IMR-90 (cell line): ENCODE data around the gene HOXB9. TPM values are rescaled to one million over a fixed set of nuclear protein-coding genes. Genes with fewer than 3 reads are reported as not detected.

ENCODE experiments used
- ATAC-seq: fragments of 200-7000 bp; cut with Tn5 transposase; 2 replicates; pipeline ENCODE4 v1.9.1; 2020; ENCODE audit warnings: low read depth, mild to moderate bottlenecking, moderate library complexity
- BruUV-seq: library from RNA; stranded (reverse); fragments of 400-500 nt; replicated peaks from 2 replicates; lab custom pipeline; 2021; lab: Mats Ljungman, UMichigan
- CTCF ChIA-PET: fragments of 300-600 bp; formaldehyde crosslinking; extraction: SDS; loops from one replicate; lab custom pipeline; 2021; ENCODE audit warnings: antibody characterized with exemption; lab: Yijun Ruan, JAX
- POLR2A ChIA-PET: fragments of 300-600 bp; sonication (Branson Sonifier 250); formaldehyde crosslinking; loops from one replicate; lab custom pipeline; 2022; ENCODE audit warnings: antibody characterized with exemption; ENCODE audit not compliant: unreplicated experiment; lab: Charles Lee
- DNase-seq: peaks from one replicate; pipeline ENCODE4 v3.0.0; 2013
- H2AFZ ChIP-seq: replicated peaks from 2 replicates; pipeline ENCODE3; 2013; ENCODE audit warnings: low read length, mild to moderate bottlenecking; ENCODE audit not compliant: poor library complexity
- H2AK5ac ChIP-seq: 2 replicates; pipeline ENCODE4 v1.6.1; 2013; ENCODE audit warnings: low read depth, low read length, inconsistent platforms
- H2AK9ac ChIP-seq: replicated peaks from 2 replicates; pipeline ENCODE3; 2013; ENCODE audit warnings: mild to moderate bottlenecking, low read depth, low read length, moderate library complexity; ENCODE audit not compliant: poor library complexity
- H2BK120ac ChIP-seq: 2 replicates; pipeline ENCODE4 v1.6.1; 2013; ENCODE audit warnings: low read depth, low read length, inconsistent platforms
- H2BK15ac ChIP-seq: 3 replicates; pipeline ENCODE4 v1.6.1; 2013; ENCODE audit warnings: low read depth, low read length, inconsistent platforms
- H2BK20ac ChIP-seq: 2 replicates; pipeline ENCODE4 v1.6.1; 2013; ENCODE audit warnings: low read depth, mild to moderate bottlenecking, inconsistent platforms, low read length, moderate library complexity
- H2BK5ac ChIP-seq: 2 replicates; pipeline ENCODE4 v1.6.1; 2013; ENCODE audit warnings: mild to moderate bottlenecking, low read depth, low read length, inconsistent platforms; ENCODE audit not compliant: poor library complexity, severe bottlenecking
- H3K14ac ChIP-seq: replicated peaks from 2 replicates; pipeline ENCODE4 v1.6.1; 2013; ENCODE audit warnings: low read depth, low read length, inconsistent platforms
- H3K18ac ChIP-seq: 2 replicates; pipeline ENCODE4 v1.6.1; 2013; ENCODE audit warnings: low read depth, low read length, control low read depth
- H3K23ac ChIP-seq: 2 replicates; pipeline ENCODE4 v1.6.1; 2013; ENCODE audit warnings: low read depth, low read length, inconsistent platforms
- H3K27ac ChIP-seq: 2 replicates; pipeline ENCODE4 v1.5.1; 2013; ENCODE audit warnings: mild to moderate bottlenecking, control low read depth, low read length; ENCODE audit not compliant: insufficient read depth
- H3K27me3 ChIP-seq: 2 replicates; pipeline ENCODE4 v1.6.1; 2013; ENCODE audit warnings: low read length; ENCODE audit not compliant: control insufficient read depth, insufficient read depth
- H3K36me3 ChIP-seq: 2 replicates; pipeline ENCODE4 v1.6.1; 2013; ENCODE audit warnings: low read length, mixed read lengths; ENCODE audit not compliant: control insufficient read depth, insufficient read depth
- H3K4ac ChIP-seq: 2 replicates; pipeline ENCODE4 v1.6.1; 2013; ENCODE audit warnings: low read depth, low read length, inconsistent platforms
- H3K4me1 ChIP-seq: 2 replicates; pipeline ENCODE4 v1.6.1; 2013; ENCODE audit warnings: low read length, mixed read lengths; ENCODE audit not compliant: control insufficient read depth, insufficient read depth
- H3K4me2 ChIP-seq: 2 replicates; pipeline ENCODE4 v1.6.1; 2013; ENCODE audit warnings: low read depth, mild to moderate bottlenecking, control low read depth, low read length, moderate library complexity
- H3K4me3 ChIP-seq: 2 replicates; pipeline ENCODE4 v1.5.1; 2013; ENCODE audit warnings: low read depth, mild to moderate bottlenecking, control low read depth, low read length, moderate library complexity; ENCODE audit not compliant: insufficient read depth
- H3K56ac ChIP-seq: 2 replicates; pipeline ENCODE4 v1.6.1; 2013; ENCODE audit warnings: low read length, inconsistent platforms; ENCODE audit not compliant: insufficient read depth; ENCODE audit errors: extremely low read depth
- H3K79me1 ChIP-seq, 2 experiments: 2 replicates each; pipeline ENCODE4 v1.6.1; 2013; ENCODE audit warnings: low read length in 2 of 2, inconsistent platforms in 1 of 2, low read depth in 1 of 2
- H3K9ac ChIP-seq: 2 replicates; pipeline ENCODE4 v1.6.1; 2013; ENCODE audit warnings: low read depth, low read length, control low read depth
- H3K9me1 ChIP-seq: 2 replicates; pipeline ENCODE4 v1.6.1; 2013; ENCODE audit warnings: low read length, inconsistent platforms; ENCODE audit not compliant: insufficient read depth
- H3K9me3 ChIP-seq: 2 replicates; pipeline ENCODE4 v1.6.1; 2013; ENCODE audit warnings: low read length; ENCODE audit not compliant: control insufficient read depth, insufficient read depth
- H4K20me1 ChIP-seq: 2 replicates; pipeline ENCODE4 v1.6.1; 2013; ENCODE audit warnings: low read length, inconsistent platforms; ENCODE audit not compliant: insufficient read depth
- H4K5ac ChIP-seq: 2 replicates; pipeline ENCODE4 v1.6.1; 2013; ENCODE audit warnings: mild to moderate bottlenecking, low read depth, low read length, control low read depth
- H4K8ac ChIP-seq, 2 experiments: 2 replicates each; pipeline ENCODE4 v1.6.1; 2013; ENCODE audit warnings: low read depth in 2 of 2, low read length in 2 of 2, control low read depth in 1 of 2, inconsistent platforms in 1 of 2
- H4K91ac ChIP-seq: 2 replicates; pipeline ENCODE4 v1.6.1; 2013; ENCODE audit warnings: low read depth, low read length, inconsistent platforms; ENCODE audit not compliant: insufficient read depth
- BHLHE40 ChIP-seq: fragments of 150-350 bp; IDR thresholded peaks from 2 replicates; pipeline ENCODE4 v1.6.1; 2016; ENCODE audit warnings: mild to moderate bottlenecking, low read depth, low read length
- CHD1 ChIP-seq: IDR thresholded peaks from 2 replicates; pipeline ENCODE4 v1.6.1; 2012; ENCODE audit warnings: low read depth, low read length, improper control_type of control experiment
- MAZ ChIP-seq: IDR thresholded peaks from 2 replicates; pipeline ENCODE4 v1.6.1; 2012; ENCODE audit warnings: low read depth, mild to moderate bottlenecking, low read length, improper control_type of control experiment, moderate library complexity, borderline replicate concordance
- MXI1 ChIP-seq: IDR thresholded peaks from 2 replicates; pipeline ENCODE4 v1.6.1; 2012; ENCODE audit warnings: low read depth, mild to moderate bottlenecking, low read length, moderate library complexity, borderline replicate concordance
- NFE2L2 ChIP-seq: fragments of 150-350 bp; IDR thresholded peaks from 2 replicates; pipeline ENCODE4 v1.6.1; 2016; ENCODE audit warnings: low read depth, mild to moderate bottlenecking, low read length
- RAD21 ChIP-seq: IDR thresholded peaks from 2 replicates; pipeline ENCODE4 v1.6.1; 2012; ENCODE audit warnings: low read length, improper control_type of control experiment
- SMC3 ChIP-seq: fragments of 150-350 bp; IDR thresholded peaks from 2 replicates; pipeline ENCODE4 v1.6.1; 2016; ENCODE audit warnings: low read depth, mild to moderate bottlenecking, antibody characterized with exemption, low read length, moderate library complexity
- WGBS, 2 experiments: methylation state at CpG; one replicate each; pipeline versions ENCODE4 v1.1.5 to v1.1.7; 2013; ENCODE audit warnings: missing lambda C conversion rate in 2 of 2; ENCODE audit not compliant: insufficient read length in 1 of 2; ENCODE audit errors: extremely low coverage in 2 of 2; 5-methylcytosine and 5-hydroxymethylcytosine counted together
- dilution Hi-C: fragments of 300-500 bp; cut with HindIII; formaldehyde crosslinking; loops from one replicate; pipeline ENCODE4 v1.14.3; 2018; ENCODE audit warnings: low sequenced_read_pairs; ENCODE audit not compliant: unreplicated experiment
- in situ Hi-C: fragments of 300-500 bp; cut with MboI; formaldehyde crosslinking; loops from 3 replicates; pipeline ENCODE4 v1.14.3; 2019; ENCODE audit warnings: low sequenced_read_pairs, inconsistent platforms, mixed read lengths
- intact Hi-C: fragments of 100-400 bp; cut with micrococcal nuclease; formaldehyde crosslinking; loops from 2 replicates; pipeline ENCODE4 v1.10.0; 2022
- polyA plus RNA-seq, 3 experiments: library from polyadenylated mRNA; depleted of rRNA; stranded (reverse); fragments of >200 nt; gene quantifications; 2 replicates each; pipeline ENCODE4 v1.2.3, GENCODE V29; 2012; ENCODE audit warnings: low replicate concordance in 1 of 3
- total RNA-seq: library from RNA; depleted of rRNA; stranded (reverse); fragments of >200 nt; gene quantifications from 2 replicates; pipeline ENCODE4 v1.2.3, GENCODE V29; 2012

HOXB9 gene
- total and polyA plus RNA-seq, 2 of the 4 experiments (the other 2 are of a cell fraction): 0.05 TPM; not detected in 1

DNA sequence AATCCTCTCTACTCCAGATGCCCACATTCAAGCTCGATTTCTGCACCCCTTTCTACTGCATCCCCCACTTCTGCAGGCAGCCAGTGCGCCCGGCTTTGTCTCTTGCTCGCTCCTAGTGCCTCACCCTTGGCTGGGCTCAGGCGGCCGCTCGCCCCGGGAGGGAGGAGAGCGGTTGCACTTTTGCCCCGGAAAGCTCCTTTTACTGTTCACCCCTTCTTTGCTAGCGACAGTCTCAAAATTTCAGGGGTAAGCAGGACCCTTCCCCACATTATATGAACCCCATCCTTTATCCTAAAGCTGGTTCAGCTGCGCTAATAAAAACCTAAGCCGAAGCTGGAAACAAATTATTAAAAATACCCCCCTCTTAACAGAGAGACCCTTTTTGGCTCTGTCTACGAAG is 33.6 kb downstream of the HOXB9 start (continued):
- no peak for TF ChIP-seq BHLHE40

DNA sequence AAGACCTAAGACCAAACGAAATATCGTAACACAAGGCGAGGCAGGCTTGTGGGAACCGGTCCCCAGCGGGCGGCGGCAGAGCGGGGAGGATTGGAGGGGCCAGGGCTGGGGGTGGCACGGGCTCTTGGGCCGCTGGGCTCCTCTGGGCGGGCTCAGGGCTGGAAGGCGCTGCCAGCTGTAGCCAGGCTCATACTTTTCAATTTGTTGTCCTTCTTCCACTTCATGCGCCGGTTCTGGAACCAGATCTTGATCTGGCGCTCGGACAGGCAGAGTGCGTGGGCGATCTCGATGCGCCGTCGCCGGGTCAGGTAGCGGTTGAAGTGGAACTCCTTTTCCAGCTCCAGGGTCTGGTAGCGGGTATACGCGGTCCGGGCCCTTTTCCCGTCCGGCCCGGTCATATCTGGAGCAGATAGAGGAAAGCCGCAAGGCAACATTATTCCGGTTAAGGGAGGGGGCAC is 34.1 kb downstream of the HOXB9 start:
- Histone ChIP-seq H3K9me1 (no peaks in the 10 kb centered on the region), H3K27ac (peak overlapping the region; percentile 99), H4K20me1 (peaks cover 7% of the 10 kb centered on the region; the same call in 1 of the 2 replicates), H4K5ac (no peak overlapping the region; the same call in 1 of the 2 replicates), H3K9ac (peak overlapping the region; percentile 100), H2AK9ac (peak overlapping the region; percentile 58), H3K4me3 (peak overlapping the region; percentile 91), H3K18ac (peak overlapping the region; percentile 96), H3K4me1 (peaks cover 9% of the 10 kb centered on the region), H3K56ac (peak overlapping the region; percentile 100), H3K4ac (peak overlapping the region; percentile 99), H2AK5ac (peak overlapping the region; percentile 71), H3K36me3 (peaks cover 18% of the 10 kb centered on the region; the same call in 1 of the 2 replicates), H3K27me3 (no peaks in the 10 kb centered on the region), H3K14ac (peak overlapping the region; percentile 99), H2AFZ (peak overlapping the region; percentile 35), H3K4me2 (peak overlapping the region; percentile 98), H2BK5ac (peak overlapping the region; percentile 99), H3K9me3 (no peaks in the 10 kb centered on the region), H2BK120ac (peak overlapping the region; percentile 97), H4K91ac (peak overlapping the region; percentile 99), H3K23ac (peak overlapping the region; percentile 100), H3K79me1 (no peaks in the 10 kb centered on the region), H2BK20ac (no peak overlapping the region; the same call in 1 of the 2 replicates), H4K8ac (peak overlapping the region; percentile 96 to 99; a peak in 3 of 4 replicates), H2BK15ac (peak overlapping the region; percentile 19; the same call in 1 of the 3 replicates)
- dilution Hi-C loops (no loop called here), intact Hi-C loops (loop anchor here (2.0 kb wide), 1 partner anchor 21 kb away; no protein-coding TSS in a partner anchor), in situ Hi-C loops (loop anchor here (10.0 kb wide), 1 partner anchor 567 kb away; no protein-coding TSS in a partner anchor)
- TF ChIP-seq MXI1 (0 out of 2 replicates have a peak, but pooled peaks have one; percentile 22), MAZ (peak; percentile 26; the same call in 1 of the 2 replicates), SMC3 (no peak), NFE2L2 (no peak), RAD21 (no peak), CHD1 (0 out of 2 replicates have a peak, but pooled peaks have one; percentile 18)
- ChIA-PET CTCF (interaction anchor here (0.6 to 1.8 kb wide), 5 partner anchors 21 to 256 kb away, joined by 3 to 6 read pairs (median 4); no protein-coding TSS in a partner anchor), POLR2A (interaction anchor here (1.2 to 3.1 kb wide), 4 partner anchors 10 to 108 kb away, joined by 4 to 14 read pairs (median 4); no protein-coding TSS in a partner anchor)
- no peak for ATAC-seq
- no TSS peak for BruUV-seq
- peak; percentile 64 for DNase-seq
- 0% methylated on average over 4 of the region's 33 CpGs; no CpG with 5 or more reads in 1 of the 2 experiments for WGBS, 2 experiments
